Stimulated activated CD4-positive, alpha-beta T cell treated with anti-CD3 and anti-CD28 coated beads, Interleukin-1b, Interleukin-23, amount 100 ng/mL, for 1 hour (primary cell): Measurements from ENCODE around the gene FAXDC2.
"Not testable (repeated sequence)": the region's sequence is repeated elsewhere in the genome, so short reads cannot be mapped to it uniquely, and the experiment has no call there.

Experiments
- DNase-seq, 2 donors: peaks; one replicate each; pipeline ENCODE4 v3.0.0-alpha.2; 2020; ENCODE audit warnings: low read depth in 2 of 2

Gene FAXDC2

DNA sequence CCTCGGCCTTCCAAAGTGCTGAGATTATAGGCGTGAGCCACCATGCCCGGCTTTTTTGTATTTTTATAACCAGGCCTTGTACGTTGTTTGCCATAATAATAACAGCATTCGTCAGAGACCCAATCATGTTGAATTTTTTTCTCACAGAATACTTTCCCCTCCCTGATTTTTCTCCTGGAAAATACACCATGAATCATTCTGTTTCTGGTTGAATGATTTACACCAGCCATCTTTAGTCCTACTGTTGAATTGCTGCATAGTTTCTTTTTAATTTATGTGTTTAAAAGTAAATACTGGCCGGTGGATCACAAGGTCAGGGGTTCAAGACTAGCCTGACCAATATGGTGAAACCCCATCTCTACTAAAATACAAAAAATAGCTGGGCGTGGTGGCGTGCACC, 11.5 kb upstream of the FAXDC2 start:
- no peak for DNase-seq

- no peak for DNase-seq
These were observed 10.4 kb upstream of the FAXDC2 start for GRCh38 chr5:154860765-154861164.

DNA sequence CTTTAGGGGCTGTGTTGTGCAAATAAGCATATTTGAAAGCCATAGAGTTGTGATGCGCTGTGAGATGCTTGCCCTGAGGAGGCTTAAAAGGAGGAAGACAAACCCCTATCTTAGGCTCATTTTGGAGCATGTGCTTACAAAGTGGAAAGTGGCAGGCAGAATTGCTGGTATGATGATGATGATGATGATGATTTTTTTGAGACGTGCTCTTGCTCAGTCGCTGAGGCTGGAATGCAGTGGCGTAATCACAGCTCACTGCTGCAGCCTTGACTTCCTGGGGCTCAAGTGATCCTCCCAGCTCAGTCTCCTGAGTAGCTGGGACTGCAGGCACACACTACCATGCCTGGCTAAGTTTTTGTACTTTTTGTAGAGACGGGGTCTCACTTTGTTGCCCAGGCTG, 9.7 kb upstream of the FAXDC2 start:
- DNase-seq: no peak

GRCh38 chr5:154858972-154859871, 8.8 kb upstream of the FAXDC2 start:
- no peak for DNase-seq

- DNase-seq: peak; percentile 93 to 95
These were observed 8.0 kb upstream of the FAXDC2 start, which contains the start of gene CNOT8 for GRCh38 chr5:154858297-154858971. TSS of gene CNOT8 (plus strand) at chr5:154858627. CDS start at chr5:154863279, 4,652 bp downstream.

DNA sequence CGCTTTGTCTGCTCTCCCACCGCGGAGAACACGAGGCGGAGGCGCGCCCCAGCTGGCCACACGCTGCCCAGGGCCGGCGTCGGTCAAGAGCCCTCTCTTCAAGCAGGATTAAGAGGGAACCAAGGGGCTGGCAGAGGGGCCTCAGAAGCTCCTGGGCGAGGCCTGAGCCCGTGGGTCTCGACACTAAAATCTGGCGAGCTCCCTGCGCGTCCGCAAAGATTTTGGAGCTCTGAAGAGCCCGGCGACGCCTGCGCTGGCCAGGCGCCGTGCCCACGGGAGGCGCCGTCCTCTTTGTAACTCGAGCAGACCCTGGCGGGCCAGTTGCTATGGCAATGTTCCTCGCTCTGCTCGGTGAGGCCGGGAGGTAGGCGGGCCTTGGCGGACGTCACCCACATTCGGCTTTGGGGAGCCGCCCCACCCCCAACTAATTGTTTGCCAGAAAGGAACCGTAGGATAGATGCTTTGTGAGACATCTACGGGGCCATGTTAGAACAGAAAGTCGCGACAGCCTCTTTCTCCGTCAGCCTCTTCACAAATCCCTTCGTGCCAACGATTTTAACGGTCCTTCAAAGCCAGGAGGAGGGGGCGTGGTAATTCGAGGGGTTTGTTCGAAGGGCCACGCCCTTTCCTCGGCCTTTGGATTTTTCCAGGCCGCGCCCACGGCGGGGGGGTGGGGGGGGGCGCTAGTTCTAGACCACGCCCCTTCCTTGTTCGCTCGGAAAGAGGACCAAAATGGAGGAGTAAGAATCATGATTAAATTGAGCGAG, 7.3 kb upstream of the FAXDC2 start:
- DNase-seq: peak; percentile 52 to 67

- DNase-seq: no peak
These were observed 948 bp upstream of the FAXDC2 start for GRCh38 chr5:154851351-154851750.

GRCh38 chr5:154849791-154850201, 607 bp downstream of the FAXDC2 start:
- no peak for DNase-seq

- DNase-seq: no peak
These were observed 1.1 kb downstream of the FAXDC2 start for GRCh38 chr5:154849264-154849785.

DNA sequence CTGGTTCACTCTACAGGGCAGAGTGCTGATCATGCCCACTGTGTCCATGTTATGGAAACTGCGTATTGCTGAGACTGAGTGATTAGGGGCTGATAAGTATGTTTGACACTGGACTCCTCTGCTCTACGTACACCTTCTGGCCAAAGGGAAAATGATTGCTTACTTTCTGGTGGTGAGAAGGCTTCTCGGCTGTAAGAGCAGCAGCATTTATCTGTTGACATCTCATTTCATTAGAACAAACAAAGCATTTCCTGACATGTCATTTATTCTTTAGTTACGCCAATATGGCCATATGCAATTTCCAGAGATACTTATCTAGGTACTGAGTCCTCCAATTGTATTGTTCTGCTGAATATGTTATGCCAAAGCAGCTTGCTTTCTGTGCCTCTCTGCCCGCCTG, 5.6 kb downstream of the FAXDC2 start:
- DNase-seq: no peak

DNA sequence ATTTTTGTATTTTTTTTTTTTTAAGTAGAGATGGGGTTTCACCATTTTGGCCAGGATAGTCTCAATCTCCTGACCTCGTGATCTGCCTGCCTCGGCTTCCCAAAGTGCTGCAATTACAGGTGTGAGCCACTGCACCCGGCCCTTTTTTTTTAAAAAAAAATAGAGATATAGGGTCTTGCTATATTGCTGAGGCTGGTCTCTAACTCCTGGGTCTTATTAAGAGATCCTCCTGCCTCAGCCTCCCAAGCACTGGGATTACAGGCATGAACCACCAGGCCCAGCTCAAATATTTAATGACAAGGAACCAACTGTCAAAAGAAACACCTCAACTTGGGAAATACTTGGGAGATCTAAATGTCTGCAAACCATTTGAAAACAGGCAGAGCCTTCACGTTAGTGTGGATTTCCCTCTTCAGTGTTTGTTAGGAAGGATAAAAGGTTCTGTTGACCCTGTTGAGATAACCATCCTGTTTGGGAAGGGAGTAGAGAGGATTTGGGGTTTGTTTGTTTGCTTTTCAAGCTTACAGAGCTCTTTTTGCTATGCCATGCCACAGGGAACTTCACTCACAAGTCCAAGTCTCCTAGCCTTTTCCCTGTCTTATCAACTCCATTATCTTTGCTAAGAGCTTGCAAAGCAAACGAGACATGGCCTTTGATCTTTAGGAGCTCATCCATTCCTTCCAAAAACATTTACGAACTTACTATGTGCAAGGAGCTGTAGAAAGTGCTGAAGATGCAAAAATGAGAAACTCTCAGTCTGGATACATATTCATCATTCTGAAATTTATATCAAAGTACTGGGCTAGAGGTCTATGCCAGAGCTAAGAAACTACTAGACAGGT, 7.5 kb downstream of the FAXDC2 start:
- no peak for DNase-seq

GRCh38 chr5:154841273-154841661, 9.1 kb downstream of the FAXDC2 start:
- no peak for DNase-seq

- DNase-seq: no peak
These were observed 9.7 kb downstream of the FAXDC2 start for GRCh38 chr5:154840435-154841272.

GRCh38 chr5:154837009-154837901, 13.1 kb downstream of the FAXDC2 start:
- DNase-seq: no peak

- DNase-seq: no peak
These were observed 14.2 kb downstream of the FAXDC2 start for GRCh38 chr5:154836225-154836624.

DNA sequence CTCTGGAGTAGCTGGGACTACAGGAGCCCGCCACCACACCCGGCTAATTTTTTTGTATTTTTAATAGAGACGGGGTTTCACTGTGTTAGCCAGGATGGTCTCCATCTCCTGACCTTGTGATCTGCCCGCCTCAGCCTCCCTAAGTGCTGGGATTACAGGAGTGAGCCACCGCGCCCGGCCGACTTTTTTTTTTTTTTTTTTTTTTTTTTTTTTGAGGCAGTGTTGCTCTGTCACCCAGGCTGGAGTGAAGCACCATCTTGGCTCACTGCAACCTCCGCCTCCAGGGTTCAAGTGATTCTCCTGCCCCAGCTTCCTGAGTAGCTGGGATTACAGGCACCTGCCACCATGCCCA, 14.7 kb downstream of the FAXDC2 start:
- not testable (repeated sequence) for DNase-seq

DNA sequence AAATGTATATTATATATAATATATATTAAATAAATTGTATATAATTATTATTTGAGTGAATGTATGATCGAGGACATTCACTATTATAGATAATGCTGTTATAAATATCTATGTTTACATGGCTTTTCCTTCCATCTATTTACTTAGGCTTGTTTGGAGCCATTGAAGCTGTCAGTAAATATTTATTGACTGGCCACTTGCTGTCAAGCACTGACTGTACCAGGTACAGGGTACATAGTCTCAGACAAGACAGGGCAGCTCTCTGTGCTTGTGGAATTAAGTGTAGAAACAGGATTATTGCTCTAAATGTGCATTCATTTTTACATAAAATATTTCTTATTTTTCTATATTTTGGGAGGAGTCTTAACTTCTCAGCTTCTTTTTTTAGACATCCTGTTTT, 16.4 kb downstream of the FAXDC2 start:
- no peak for DNase-seq

DNA sequence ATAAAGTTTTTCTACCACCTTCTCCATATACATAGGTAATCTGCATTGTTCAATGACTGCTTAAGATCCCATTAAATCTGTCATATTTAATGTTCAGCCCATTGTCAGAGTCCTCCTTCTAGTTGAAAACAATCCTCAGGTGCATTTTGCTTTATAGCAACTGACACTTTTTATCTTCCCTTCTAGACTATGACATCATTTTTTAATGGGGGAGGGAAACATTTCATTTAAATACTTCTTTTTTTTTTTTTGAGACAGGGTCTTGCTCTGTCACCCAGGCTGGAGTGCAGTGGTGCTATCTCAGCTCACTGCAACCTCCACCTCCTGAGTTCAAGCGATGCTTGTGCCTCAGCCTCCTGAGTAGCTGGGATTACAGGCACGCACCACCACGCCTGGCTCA, 17.6 kb downstream of the FAXDC2 start:
- not testable (repeated sequence) for DNase-seq

DNA sequence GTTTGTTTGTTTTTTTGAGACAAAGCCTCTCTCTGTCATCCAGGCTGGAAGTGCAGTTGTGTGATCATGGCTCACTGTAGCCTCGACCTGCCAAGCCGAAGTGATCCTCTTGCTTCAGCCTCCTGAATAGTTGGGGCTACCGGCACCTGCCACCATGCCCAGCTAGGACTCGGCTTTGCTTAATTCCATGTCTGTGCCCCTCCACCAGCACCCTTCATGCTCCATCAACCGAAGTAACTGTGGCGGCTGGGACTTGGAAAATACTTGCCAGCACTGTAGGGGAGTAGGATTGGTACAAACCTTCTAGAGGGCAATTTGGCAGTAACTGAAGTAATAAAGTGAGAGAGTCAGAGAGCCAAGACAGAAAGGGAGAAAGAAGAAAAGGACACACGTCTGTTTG, 19.0 kb downstream of the FAXDC2 start:
- DNase-seq: no peak
